Mucosa of rectum (tissue), 2 donors: ENCODE data around the gene HIVEP2.

Experiments
- H3K27ac ChIP-seq, 2 donors: one replicate each; pipeline ENCODE4 v1.7.0; 2013; ENCODE audit warnings: inconsistent platforms in 2 of 2, low read depth in 2 of 2, low read length in 2 of 2
- H3K27me3 ChIP-seq, 2 donors: one replicate each; pipeline ENCODE4 v1.7.0; 2013; ENCODE audit warnings: low read length in 2 of 2; ENCODE audit not compliant: control insufficient read depth in 2 of 2, insufficient read depth in 2 of 2
- H3K36me3 ChIP-seq, 2 donors: one replicate each; pipeline ENCODE4 v1.7.0; 2013; ENCODE audit warnings: low read length in 2 of 2; ENCODE audit not compliant: control insufficient read depth in 2 of 2, insufficient read depth in 2 of 2
- H3K4me1 ChIP-seq, 2 donors: one replicate each; pipeline ENCODE4 v1.7.0; 2013; ENCODE audit warnings: low read length in 2 of 2, mild to moderate bottlenecking in 1 of 2; ENCODE audit not compliant: control insufficient read depth in 2 of 2, insufficient read depth in 2 of 2
- H3K4me3 ChIP-seq, 2 donors: one replicate each; pipeline ENCODE4 v1.7.0; 2013; ENCODE audit warnings: low read length in 2 of 2
- H3K9ac ChIP-seq, 2 donors: one replicate each; pipeline ENCODE4 v1.7.0; 2013; ENCODE audit warnings: low read length in 2 of 2, low read depth in 1 of 2, mild to moderate bottlenecking in 1 of 2
- H3K9me3 ChIP-seq, 2 donors: one replicate each; pipeline ENCODE4 v1.7.0; 2013; ENCODE audit warnings: low read length in 2 of 2; ENCODE audit not compliant: control insufficient read depth in 2 of 2
- donor health status: healthy.
- donor health status: Normal muscosa, but diverticular disease.

Gene HIVEP2

GRCh38 chr6:142909686-142910085, 35.3 kb downstream of the HIVEP2 start:
- no peak overlapping the region for H3K4me3 ChIP-seq
- no peaks in the 10 kb centered on the region for H3K27me3 ChIP-seq
- H3K9ac ChIP-seq: no peak overlapping the region
- no peak overlapping the region for H3K27ac ChIP-seq
- H3K4me1 ChIP-seq: peaks cover 0 to 5% of the 10 kb centered on the region in 2 donors
- no peaks in the 10 kb centered on the region for H3K36me3 ChIP-seq
- no peaks in the 10 kb centered on the region for H3K9me3 ChIP-seq

DNA sequence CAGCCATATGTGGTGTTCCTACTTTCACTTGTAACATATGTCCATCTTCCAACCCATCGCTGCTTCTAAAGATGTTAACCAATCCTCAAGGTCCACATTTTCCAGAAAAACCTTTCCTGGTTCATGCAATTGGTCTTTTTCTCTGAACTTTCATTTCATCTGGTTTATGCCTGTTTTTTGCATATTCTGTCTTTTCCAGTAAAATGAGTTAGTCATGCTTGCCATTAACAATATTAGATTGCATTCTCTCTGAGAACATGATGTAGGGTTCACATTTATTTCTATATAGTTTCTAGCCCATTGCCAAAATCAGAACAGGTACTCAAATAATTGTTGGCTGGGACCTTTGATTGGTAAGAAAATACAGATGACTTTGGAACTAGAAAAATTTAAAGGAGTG, 36.7 kb downstream of the HIVEP2 start:
- Histone ChIP-seq H3K36me3 (no peaks in the 10 kb centered on the region), H3K9me3 (no peaks in the 10 kb centered on the region), H3K27ac (no peak overlapping the region), H3K27me3 (no peaks in the 10 kb centered on the region), H3K4me3 (no peak overlapping the region), H3K4me1 (no peaks in the 10 kb centered on the region), H3K9ac (no peak overlapping the region)

GRCh38 chr6:142907544-142907943, 37.4 kb downstream of the HIVEP2 start:
- Histone ChIP-seq H3K9ac (peak overlapping the region in 1 of 2 donors; percentile 26), H3K27ac (peak overlapping the region in 1 of 2 donors; percentile 44), H3K9me3 (no peaks in the 10 kb centered on the region), H3K4me1 (no peaks in the 10 kb centered on the region), H3K27me3 (no peaks in the 10 kb centered on the region), H3K36me3 (no peaks in the 10 kb centered on the region), H3K4me3 (peak overlapping the region in 1 of 2 donors; percentile 52)

GRCh38 chr6:142906945-142907470, 38.0 kb downstream of the HIVEP2 start:
- Histone ChIP-seq H3K9me3 (no peaks in the 10 kb centered on the region), H3K27me3 (no peaks in the 10 kb centered on the region), H3K4me3 (peak overlapping the region in 1 of 2 donors; percentile 52), H3K27ac (peak overlapping the region in 1 of 2 donors; percentile 44), H3K36me3 (no peaks in the 10 kb centered on the region), H3K9ac (no peak overlapping the region), H3K4me1 (no peaks in the 10 kb centered on the region)

- no peaks in the 10 kb centered on the region for H3K36me3 ChIP-seq
- peaks cover 0 to 3% of the 10 kb centered on the region in 2 donors for H3K4me1 ChIP-seq
- no peaks in the 10 kb centered on the region for H3K27me3 ChIP-seq
- H3K9ac ChIP-seq: no peak overlapping the region
- H3K9me3 ChIP-seq: no peaks in the 10 kb centered on the region
- no peak overlapping the region for H3K4me3 ChIP-seq
- H3K27ac ChIP-seq: no peak overlapping the region
Observed at GRCh38 chr6:142903812-142904211, 41.2 kb downstream of the HIVEP2 start.

DNA sequence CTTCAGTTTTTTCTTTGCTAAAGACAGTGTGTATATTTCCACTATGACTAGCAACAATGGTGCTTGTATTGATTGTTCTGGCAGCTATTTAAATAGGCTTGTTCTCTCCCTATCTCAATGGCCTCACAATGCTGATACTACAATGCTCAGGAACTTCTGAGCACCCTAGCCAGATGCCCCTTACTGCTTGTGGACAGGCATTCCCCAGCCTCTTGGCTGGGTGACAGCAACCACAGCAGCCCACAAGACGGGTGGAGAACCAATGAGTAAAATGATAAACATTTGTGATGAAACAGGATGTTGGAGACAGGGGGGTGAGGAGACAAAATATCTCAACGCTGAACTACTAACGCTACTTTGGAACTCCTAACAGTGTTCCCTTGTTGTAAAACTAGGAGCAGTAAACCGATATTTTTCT, 42.3 kb downstream of the HIVEP2 start:
- Histone ChIP-seq H3K4me3 (no peak overlapping the region), H3K9me3 (no peaks in the 10 kb centered on the region), H3K27ac (peak overlapping the region; percentile 29 to 56), H3K27me3 (no peaks in the 10 kb centered on the region), H3K9ac (no peak overlapping the region), H3K36me3 (no peaks in the 10 kb centered on the region), H3K4me1 (peaks cover 0 to 3% of the 10 kb centered on the region in 2 donors)

DNA sequence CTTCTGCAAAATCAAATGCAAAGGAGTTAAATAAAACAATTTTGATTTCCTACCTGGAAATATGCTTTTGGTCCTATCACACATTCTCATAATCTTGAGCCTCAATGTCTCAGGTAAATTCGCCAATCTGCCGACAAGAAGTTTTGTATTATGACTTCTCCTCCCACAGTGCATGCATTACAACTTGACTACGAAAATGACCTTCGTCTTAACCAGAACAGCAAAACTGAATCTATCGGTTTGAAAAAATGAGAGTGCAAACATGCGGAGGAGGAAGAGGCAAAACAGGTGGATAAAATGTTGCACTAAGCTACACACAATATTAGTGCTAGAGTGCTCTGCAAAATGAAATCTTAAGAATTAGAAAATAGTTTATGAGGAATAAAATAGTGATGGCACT, 43.4 kb downstream of the HIVEP2 start:
- H3K4me1 ChIP-seq: peaks cover 0 to 3% of the 10 kb centered on the region in 2 donors
- no peak overlapping the region for H3K27ac ChIP-seq
- H3K27me3 ChIP-seq: no peaks in the 10 kb centered on the region
- no peak overlapping the region for H3K4me3 ChIP-seq
- no peaks in the 10 kb centered on the region for H3K9me3 ChIP-seq
- no peaks in the 10 kb centered on the region for H3K36me3 ChIP-seq
- H3K9ac ChIP-seq: no peak overlapping the region

- Histone ChIP-seq H3K27me3 (no peaks in the 10 kb centered on the region), H3K4me3 (no peak overlapping the region), H3K9ac (no peak overlapping the region), H3K27ac (no peak overlapping the region), H3K9me3 (no peaks in the 10 kb centered on the region), H3K4me1 (peaks cover 0 to 3% of the 10 kb centered on the region in 2 donors), H3K36me3 (no peaks in the 10 kb centered on the region)
Observed at GRCh38 chr6:142900227-142900971, 44.6 kb downstream of the HIVEP2 start.

DNA sequence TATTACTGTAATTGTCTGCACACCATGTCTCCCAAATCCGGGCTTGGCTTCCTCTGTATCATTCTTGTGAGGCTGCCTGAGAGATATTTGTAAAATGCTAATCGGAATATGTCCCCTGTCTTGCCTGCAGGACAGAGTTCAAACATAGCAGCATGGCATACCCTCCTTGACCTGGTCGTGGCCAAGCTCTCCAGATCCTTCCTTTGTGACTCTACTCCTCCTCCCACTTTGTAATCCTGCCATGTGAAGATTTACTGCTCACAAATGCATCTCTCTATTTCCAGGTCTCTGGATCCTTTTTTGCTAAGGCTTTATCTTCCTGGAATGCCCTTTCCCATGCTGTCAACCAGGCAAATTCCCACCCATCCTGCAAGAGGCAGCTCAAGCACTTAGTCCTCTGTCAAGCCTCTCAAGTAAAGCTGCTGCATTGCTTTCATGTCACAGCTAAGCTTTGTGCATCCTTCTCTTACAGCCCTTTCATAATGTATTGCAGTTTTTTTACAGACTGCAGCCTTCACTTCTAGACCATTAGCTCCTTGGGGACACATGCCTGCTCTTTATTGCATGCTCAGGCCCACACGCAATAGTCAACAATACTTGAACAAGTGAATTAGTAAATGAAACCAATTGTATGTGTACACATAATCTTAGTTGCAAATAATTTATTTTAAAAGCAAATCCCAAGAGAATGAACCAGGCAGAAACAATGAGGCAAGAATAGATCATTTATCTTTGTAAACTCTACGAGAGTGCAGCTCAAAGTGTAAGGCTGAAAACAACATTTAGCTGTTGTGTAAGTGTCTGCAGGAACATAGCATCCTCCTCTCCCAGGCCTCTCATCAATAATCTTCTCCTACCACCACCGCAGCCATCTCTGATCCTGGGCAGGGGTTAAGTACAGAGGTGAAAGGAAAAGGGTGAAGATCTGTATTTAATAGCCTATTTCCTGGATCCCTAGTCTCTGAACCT, 45.8 kb downstream of the HIVEP2 start:
- no peaks in the 10 kb centered on the region for H3K9me3 ChIP-seq
- no peaks in the 10 kb centered on the region for H3K27me3 ChIP-seq
- H3K4me1 ChIP-seq: peaks cover 0 to 3% of the 10 kb centered on the region in 2 donors
- H3K36me3 ChIP-seq: no peaks in the 10 kb centered on the region
- no peak overlapping the region for H3K27ac ChIP-seq
- no peak overlapping the region for H3K9ac ChIP-seq
- no peak overlapping the region for H3K4me3 ChIP-seq

DNA sequence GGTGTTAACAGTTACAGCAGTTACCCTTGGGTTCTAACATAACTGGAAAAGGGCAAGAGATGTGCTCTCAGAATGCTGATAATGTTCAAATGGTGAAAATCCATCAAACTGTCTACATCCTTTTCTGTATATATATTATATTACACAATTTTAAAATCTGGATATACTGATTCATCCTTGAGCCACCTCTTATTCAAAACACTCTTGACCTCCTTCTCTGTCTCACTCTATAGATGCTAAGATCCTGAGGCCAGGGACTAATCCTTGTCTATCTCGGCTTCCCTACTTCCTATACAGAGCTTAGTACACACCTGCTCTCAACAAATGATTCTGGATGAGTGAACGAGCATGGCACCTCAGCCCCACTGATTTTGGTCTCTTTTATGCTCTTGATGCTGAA, 47.3 kb downstream of the HIVEP2 start:
- Histone ChIP-seq H3K4me3 (no peak overlapping the region), H3K9ac (no peak overlapping the region), H3K27ac (no peak overlapping the region), H3K4me1 (peaks cover 0 to 3% of the 10 kb centered on the region in 2 donors), H3K36me3 (no peaks in the 10 kb centered on the region), H3K9me3 (no peaks in the 10 kb centered on the region), H3K27me3 (no peaks in the 10 kb centered on the region)
